Endometrium (tissue), 2 donors: Measurements from ENCODE around the gene SLC48A1.

Experiments used
- FAIRE-seq: peaks from 2 replicates; lab custom pipeline; 2012; peaks lifted over from hg19 to GRCh38; lab: Jason Lieb, UNC
- donor health status: control.
- donor health status: control.

Gene SLC48A1

DNA sequence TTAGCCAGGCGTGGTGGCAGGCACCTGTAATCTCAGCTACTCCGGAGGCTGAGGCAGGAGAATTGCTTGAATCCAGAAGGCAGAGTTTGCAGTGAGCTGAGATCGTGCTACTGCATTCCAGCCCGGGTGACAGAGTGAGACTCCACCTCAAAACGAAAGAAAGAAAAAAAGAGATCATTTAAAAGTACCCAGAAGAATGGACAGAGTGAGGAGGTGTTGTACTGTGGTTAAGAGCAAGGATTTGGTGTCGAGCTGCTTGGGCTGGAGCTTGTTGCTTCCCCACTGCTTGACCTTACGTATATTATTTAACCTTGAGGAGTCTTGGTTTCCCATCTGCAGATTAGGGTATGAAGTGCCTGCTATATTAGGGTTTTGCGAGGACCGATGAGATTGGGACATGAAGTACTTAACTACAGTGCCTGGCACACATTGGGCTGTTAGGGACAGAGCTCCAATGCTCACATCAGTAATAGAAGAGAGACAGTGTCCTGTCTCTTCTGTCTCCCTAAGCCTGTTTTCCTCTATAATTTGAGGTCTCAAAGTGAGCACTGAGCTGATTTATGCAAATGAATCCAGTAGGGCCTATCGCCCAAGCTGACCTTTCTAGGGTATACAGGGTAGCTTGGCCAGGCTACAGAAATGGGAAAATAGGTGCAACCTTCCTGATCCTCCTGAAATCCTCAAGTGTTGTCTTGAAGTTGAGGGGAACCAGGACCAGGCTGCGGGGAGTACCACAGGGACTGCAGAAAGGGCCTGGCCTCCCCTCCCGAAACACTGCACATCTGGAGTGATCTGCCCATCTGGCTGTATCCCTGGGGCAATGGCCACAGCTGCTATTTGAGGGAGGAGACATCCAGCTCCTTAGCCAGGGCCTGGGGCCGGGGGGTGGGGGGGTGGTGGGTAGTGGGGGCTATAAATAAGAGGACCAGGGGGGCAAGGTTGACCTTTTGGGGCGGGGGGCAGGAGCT, 55.3 kb downstream of the SLC48A1 start:
- FAIRE-seq: no peak

DNA sequence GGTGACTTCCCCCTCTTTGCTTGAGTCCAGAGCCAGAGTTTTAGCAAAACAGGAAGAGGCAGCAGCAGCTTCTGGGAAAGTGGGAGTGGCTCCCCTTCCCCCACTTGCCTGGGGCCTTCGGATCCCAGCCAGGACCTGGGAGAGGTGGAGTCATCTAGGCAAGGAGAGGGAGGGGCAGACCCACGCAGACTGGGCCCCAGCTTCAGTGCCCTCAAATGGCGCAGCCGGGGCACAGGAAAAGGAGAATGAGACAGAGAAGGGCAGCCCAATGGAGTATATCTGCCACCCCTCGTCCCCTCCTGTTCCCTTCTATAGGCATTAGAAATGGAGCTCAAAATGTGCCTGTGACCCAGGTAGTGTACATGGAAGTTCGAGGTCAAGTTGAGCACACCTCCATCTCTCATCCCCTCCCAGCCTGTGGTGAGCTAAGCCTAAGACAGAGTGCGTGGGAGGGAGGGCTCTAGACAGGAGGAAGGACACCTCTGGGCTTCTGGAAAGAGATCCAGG, 56.0 kb downstream of the SLC48A1 start:
- FAIRE-seq: no peak

DNA sequence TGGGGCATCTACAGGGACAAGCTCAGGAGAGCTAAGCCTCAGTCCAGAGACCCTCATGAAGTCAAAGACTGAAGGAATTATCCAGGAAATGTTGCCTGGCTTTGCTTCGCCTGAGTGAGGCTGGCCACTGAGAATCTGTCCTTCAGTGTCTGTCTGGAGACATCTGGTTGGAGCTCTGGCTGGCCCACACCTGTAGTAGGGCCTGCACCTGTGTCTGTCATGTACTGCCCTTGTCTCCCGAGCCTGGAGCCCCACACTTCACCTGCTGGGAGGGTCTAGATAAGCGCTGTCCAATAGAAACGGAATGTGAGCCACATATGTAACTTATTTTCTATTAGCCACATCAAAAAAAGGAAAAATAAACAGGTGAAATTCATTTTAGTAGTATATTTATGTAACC, 56.5 kb downstream of the SLC48A1 start:
- FAIRE-seq: no peak
